Measurements from ENCODE around the gene MGAT4C.

The MGAT4C gene

GRCh38 chr12:86057092-86057845, 198.9 kb downstream of the MGAT4C start:
- DNase-seq (ENCODE audit: low read depth): no peak
- TF ChIP-seq, protein P1, sequence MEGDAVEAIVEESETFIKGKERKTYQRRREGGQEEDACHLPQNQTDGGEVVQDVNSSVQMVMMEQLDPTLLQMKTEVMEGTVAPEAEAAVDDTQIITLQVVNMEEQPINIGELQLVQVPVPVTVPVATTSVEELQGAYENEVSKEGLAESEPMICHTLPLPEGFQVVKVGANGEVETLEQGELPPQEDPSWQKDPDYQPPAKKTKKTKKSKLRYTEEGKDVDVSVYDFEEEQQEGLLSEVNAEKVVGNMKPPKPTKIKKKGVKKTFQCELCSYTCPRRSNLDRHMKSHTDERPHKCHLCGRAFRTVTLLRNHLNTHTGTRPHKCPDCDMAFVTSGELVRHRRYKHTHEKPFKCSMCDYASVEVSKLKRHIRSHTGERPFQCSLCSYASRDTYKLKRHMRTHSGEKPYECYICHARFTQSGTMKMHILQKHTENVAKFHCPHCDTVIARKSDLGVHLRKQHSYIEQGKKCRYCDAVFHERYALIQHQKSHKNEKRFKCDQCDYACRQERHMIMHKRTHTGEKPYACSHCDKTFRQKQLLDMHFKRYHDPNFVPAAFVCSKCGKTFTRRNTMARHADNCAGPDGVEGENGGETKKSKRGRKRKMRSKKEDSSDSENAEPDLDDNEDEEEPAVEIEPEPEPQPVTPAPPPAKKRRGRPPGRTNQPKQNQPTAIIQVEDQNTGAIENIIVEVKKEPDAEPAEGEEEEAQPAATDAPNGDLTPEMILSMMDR (IDR thresholded peaks at IDR 0.05; ENCODE audit: insufficient read depth, low read depth, low read length, missing control alignments): no peak
- H3K4me3 ChIP-seq (ENCODE audit: low read depth, low read length): no peak overlapping the region

DNA sequence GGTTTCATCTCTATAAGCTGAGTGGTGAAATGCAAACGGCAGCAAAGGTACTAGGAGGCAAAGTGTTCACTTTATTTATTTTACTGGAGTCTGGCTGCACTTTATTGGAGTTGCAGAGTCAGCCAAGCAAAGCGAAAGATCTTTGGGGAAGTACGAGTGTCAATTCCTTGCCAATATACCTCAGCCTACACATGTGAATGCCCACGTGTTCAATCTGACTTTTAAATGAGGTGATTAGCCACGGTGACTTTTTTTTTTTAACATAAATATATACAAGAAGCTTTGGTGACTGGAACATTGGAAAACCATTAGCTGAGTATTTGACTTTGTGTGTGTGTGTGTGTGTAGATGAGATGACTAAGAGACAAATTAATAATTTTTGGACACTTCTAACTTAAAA, 203.3 kb downstream of the MGAT4C start:
- TF ChIP-seq, protein P1 (IDR thresholded peaks at IDR 0.05; ENCODE audit: insufficient read depth, low read depth, low read length, missing control alignments): no peak
- no peak overlapping the region for H3K4me3 ChIP-seq (ENCODE audit: low read depth, low read length)
- DNase-seq (ENCODE audit: low read depth): no peak

GRCh38 chr12:86050010-86050409, 206.2 kb downstream of the MGAT4C start:
- H3K4me3 ChIP-seq (ENCODE audit: low read depth, low read length): no peak overlapping the region
- TF ChIP-seq, protein P1 (IDR thresholded peaks at IDR 0.05; ENCODE audit: insufficient read depth, low read depth, low read length, missing control alignments): no peak
- no peak for DNase-seq (ENCODE audit: low read depth)

DNA sequence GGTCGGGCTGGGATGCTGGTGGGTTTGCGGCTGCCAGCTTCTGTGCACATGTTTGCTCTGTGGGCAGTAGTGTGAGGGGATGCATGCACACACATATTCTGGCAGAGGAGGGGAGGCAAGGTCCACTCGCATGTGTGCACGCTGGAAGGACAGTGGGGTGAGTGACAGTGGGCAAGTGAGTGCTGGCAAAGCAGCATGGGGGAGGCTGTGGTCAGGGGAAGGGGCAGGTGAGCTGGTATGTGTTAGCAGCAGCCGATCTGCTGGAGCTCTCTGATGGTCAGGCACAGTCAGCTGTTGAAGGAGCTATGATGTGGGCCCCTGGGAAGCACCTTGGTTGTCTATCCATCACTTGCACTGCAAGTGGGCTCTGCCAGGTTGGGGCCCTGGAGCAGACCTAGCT, 211.8 kb downstream of the MGAT4C start:
- TF ChIP-seq, protein P1 (IDR thresholded peaks at IDR 0.05; ENCODE audit: insufficient read depth, low read depth, low read length, missing control alignments): no peak
- DNase-seq (ENCODE audit: low read depth): no peak
- H3K4me3 ChIP-seq (ENCODE audit: low read depth, low read length): no peak overlapping the region

- no peak for DNase-seq (ENCODE audit: low read depth)
- TF ChIP-seq, protein P1 (IDR thresholded peaks at IDR 0.05; ENCODE audit: insufficient read depth, low read depth, low read length, missing control alignments): no peak
- no peak overlapping the region for H3K4me3 ChIP-seq (ENCODE audit: low read depth, low read length)
Measured at GRCh38 chr12:86042062-86042461, 214.1 kb downstream of the MGAT4C start.

GRCh38 chr12:86018361-86018760, 237.8 kb downstream of the MGAT4C start:
- H3K4me3 ChIP-seq (ENCODE audit: low read depth, low read length): no peak overlapping the region
- no peak for DNase-seq (ENCODE audit: low read depth)
- TF ChIP-seq, protein P1 (IDR thresholded peaks at IDR 0.05; ENCODE audit: insufficient read depth, low read depth, low read length, missing control alignments): no peak

DNA sequence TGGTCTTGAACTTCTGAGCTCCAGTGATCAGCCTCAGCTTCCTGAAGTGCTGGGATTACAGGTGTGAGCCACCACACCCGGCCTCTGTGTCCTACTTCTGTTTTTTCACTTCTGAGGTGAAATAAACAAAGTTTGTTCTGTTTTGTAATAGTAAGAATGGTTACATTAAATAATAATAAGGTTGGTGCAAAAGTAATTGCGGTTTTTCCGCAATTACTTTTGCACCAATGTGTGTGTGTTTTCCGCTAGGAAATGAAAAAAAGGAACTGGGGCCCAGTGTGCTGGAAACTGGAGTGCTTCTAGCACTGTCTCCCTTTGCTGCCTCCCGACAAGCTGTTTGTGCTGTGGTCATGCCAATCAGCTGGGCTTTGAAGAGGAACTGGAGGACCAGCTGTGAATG, 241.2 kb downstream of the MGAT4C start:
- no peak overlapping the region for H3K4me3 ChIP-seq (ENCODE audit: low read depth, low read length)
- TF ChIP-seq, protein P1 (IDR thresholded peaks at IDR 0.05; ENCODE audit: insufficient read depth, low read depth, low read length, missing control alignments): no peak
- DNase-seq (ENCODE audit: low read depth): no peak

All from GM12865 (cell line).